Cardiac septum (tissue), 1 donor: Measurements from ENCODE around the gene C1QTNF9B. TPM values are rescaled to one million over a fixed set of nuclear protein-coding genes. Genes with fewer than 3 reads are reported as not detected.
"Not testable (repeated sequence)": the region's sequence is repeated elsewhere in the genome, so short reads cannot be mapped to it uniquely, and the experiment has no call there.

ENCODE experiments used
- DNase-seq: peaks from one replicate; pipeline ENCODE4 v3.0.0-alpha.2; 2020; ENCODE audit warnings: low spot score
- intact Hi-C: fragments of 100-400 bp; cut with DNase I; formaldehyde crosslinking; loops from one replicate; pipeline ENCODE4 v1.14.0; 2022
- total RNA-seq: library from RNA; stranded (reverse); fragmentation: NEBNext Ultra II Directional; extraction: Animal tissue kit (Norgen Biotek cat#: 25700); gene quantifications from one replicate; pipeline ENCODE4 v1.2.1, GENCODE V29; 2021
- donor health status: DM: no; HTN: no; CAD: no.

Gene C1QTNF9B
- total RNA-seq, 1 donor from 2014 or later: 0.48 TPM

DNA sequence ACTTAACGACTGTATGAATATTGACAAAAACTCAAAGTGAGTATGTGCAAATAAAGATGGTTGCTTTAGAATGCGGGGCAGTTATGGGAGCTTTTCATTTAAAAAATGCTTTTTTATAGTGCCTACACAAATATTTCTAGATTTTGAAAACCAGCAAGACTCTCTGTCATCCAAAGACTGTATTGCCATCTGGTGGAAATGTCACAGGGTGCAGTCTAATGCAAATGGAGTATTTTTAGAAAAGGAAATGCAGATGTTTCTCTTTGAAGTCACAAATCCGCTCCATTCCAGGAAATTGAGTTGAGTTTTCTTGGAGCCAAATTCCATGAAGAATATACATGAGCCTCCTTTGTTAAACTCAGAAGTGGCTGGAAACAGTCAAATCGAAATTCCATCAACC is 2.3 kb upstream of the C1QTNF9B start:
- intact Hi-C loops: no loop called here
- no peak for DNase-seq

DNA sequence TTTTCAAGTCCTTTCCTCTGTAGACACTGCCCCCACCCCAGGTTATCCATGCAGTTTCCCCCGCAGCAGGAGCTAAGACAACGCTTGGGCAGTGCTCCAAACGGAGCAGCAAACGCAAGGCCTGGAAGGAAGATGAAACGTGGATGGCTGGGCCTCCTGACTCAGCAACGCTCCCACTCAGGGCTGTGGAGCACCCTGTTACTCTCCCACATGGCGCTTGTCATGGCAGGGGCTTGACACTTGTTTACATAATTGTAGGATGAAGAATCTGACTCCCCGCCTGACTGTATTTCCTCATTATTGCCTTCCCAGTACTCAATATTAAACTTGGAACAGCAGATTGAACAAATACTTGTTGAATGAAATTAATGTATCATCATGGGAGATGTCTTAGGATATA is 799 bp upstream of the C1QTNF9B start:
- intact Hi-C loops: no loop called here
- no peak for DNase-seq

DNA sequence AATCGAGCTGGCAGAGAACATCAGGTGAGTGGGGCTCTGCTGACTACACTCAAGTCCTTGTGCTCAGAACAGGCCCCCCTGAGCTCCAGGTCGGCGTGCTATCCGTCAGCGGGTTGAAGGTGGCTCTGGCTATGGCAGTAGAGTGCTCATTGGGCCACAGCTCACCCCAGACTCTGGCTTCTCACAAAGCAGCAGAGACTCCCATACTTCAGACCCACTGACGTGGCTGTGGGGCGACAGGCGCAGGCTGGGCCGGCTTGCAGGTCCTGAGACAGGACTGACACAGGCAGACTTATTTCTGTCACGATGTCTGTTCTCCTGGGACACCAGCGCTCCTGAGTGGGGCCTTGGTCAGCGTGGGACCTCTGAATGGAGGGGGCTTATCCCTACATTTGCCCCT is 2.6 kb downstream of the C1QTNF9B start:
- intact Hi-C loops: not testable (repeated sequence)

DNA sequence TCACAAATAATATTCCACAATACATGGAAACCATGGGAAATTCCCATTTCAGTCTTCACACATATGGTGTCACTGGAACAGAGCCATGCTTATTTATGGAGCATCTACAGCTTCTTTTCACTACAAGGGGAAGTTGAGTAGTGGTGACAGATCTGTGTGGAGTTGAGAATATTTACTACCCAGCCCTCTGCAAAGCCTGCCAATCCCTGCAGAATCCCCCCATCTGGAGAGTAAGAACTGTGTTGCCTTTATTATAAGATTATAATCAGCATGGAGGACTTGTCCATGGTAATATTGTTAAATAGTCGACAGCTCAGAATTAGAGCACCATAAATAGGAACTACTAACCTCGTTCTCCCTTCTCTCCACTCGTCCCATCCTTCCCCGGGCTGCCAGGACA is 3.5 kb downstream of the C1QTNF9B start:
- intact Hi-C loops: not testable (repeated sequence)

More for the DNA sequence above, 2.6 kb downstream of the C1QTNF9B start:
- not testable (repeated sequence) for DNase-seq

DNA sequence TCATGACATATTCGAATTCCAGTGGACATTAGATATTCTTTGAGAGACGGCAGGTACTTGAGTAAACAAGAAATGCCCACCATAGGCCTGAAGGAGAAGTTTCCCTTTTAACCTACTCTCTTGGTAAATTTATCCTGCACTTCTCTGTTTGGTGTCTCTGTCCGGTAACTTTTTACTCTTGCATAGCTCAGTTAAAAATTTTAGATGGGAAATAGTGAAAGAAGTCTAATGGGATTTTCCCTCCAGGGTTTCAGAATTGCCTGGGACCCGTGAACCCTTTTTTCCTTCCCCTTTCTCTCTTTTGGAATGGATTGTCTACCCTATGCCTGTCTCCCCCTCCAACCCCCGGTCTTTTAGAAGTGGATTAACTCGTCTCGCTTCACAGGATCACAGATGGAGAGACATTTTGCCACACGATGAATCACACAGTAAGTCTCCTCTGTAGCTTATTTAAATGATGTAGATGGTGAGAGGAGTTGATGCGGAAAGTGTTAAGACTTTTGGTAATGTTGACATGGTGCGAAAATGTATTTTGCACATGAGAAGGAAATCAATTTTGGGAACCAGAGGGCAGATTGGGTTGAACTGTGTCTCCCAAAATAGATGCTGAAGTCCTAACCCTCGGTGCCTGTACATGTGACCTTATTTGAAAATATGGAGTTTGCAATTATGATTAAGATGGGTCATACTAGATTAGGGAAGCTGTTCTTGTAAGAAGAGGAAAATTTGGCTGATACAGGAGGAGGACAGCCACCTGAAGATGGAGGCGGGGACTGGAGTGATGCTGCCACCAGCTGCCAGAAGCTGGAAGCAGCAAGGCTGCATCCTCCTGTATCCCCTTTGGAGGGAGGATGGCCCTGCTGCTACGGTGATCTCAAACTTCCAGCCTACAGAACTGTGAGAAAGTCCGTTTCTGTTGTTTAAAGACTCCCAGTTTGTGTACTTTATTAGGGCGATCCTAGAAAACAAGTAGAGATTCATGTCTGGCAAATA is 7.4 kb downstream of the C1QTNF9B start:
- no peak for DNase-seq
- intact Hi-C loops: loop anchor here (5.0 kb wide), 1 partner anchor 423 kb away; no protein-coding TSS in a partner anchor

More for the DNA sequence above, 3.5 kb downstream of the C1QTNF9B start:
- not testable (repeated sequence) for DNase-seq

DNA sequence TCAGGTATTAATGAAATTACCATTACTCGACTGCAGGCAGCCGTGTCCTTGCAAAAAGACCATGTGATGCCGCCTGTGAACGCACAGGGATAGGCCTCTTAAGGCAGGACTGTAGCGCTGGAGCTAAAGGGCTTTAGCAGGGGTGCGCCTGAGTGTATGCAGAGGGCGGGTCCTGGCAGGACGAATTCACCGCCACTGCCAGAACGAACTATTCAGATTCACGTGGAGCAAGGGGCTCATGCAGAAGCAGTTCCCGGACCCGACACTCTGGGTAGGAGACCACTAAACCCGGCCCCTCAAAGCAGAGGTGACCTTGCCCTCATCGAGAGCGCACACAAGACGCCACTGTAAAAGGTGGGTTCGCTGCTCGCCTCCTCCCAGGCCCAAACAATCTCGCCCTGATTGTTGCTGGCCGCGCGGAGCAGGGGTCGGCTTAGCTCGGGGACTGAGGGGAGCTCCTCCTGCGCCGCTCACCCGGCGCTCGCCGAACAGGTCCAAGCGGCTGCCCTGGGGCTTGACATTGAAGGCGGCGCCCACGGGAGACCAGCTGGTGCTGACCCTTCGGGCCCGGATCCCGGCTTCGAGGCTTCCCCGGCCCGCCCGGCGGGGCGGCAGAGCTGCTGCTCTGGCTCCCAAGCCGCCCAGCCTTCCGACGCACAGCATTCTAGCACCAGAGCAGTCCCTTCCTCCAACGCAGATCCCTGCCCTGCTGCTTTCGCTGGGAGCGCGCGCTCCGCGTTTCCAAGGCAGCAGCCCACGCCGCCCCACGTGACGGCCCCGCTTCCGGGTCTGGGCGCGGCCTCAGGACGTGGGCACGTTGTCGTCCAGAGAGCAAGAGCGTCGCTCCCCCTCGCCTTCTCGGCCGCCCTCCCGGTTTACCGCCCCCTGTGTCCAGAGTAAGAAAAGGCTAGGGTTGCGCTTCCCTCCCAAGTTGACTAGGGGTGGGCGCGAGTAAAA is 8.4 kb downstream of the C1QTNF9B start, which contains the start of gene MIPEP:
Gene MIPEP, minus strand, starts transcription at position 743 of the 957 bp plus-strand sequence. Its CDS starts 80 bp downstream, at position 663.
- intact Hi-C loops: loop anchor here (5.0 kb wide), 1 partner anchor 422 kb away; no protein-coding TSS in a partner anchor
- DNase-seq: peak; percentile 95

DNA sequence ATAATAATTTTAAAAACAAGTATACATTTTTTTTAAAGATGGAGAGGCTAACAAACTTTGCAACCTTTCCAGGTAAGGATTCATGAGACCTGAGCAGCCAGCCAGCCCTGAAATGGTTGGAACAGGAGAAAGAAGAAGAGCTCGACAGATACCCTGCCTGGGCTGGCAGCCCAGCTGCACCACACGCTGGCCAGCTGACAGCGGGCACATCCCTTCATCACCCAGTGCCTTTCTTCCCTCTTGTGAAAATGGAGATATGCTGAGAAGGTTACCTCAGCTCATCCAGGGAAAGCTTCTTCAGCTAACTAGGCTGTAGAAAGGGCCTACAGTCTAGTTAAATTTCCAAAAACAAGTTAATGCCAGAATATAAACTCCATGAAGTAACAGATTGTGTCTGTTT is 12.9 kb downstream of the C1QTNF9B start:
- intact Hi-C loops, DNase-seq: not testable (repeated sequence)

DNA sequence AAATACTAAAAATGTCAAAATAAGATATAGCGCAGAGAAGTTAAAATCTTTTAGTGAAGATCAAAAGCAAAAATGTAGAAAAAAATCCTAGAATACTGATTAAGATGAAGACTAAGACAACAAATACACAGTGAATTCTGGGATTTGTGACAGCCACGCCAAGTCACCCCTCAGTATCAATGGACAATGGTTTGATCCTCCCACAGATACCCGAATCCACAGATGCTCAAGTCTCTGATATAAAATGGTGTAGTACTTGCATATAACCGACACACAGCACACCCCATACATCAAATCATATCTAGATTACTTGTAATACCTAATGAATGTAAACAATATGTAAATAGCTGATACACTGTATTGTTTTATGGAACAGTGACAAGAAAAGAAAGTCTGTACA is 14.0 kb downstream of the C1QTNF9B start:
- intact Hi-C loops: no loop called here

DNA sequence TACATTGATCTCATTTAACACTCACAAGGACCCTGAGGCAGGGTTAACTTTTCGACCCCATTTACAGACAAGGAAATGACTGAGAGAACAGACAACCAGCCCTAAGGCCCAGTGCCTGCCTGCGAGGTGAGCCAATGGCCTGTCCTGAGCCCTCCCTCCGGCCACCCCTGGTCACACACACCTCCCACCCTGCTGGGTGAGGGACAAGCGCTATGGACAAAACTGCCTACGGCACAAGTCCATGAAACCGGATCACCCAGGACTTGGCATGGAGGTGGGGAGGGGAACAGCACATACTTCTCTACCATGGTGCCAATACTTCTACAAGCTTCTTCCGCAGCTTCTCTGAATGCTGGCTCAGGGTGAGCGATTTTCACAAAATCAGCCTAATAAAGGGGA is 15.9 kb downstream of the C1QTNF9B start:
- intact Hi-C loops, DNase-seq: not testable (repeated sequence)

More for the DNA sequence above, 14.0 kb downstream of the C1QTNF9B start:
- no peak for DNase-seq

DNA sequence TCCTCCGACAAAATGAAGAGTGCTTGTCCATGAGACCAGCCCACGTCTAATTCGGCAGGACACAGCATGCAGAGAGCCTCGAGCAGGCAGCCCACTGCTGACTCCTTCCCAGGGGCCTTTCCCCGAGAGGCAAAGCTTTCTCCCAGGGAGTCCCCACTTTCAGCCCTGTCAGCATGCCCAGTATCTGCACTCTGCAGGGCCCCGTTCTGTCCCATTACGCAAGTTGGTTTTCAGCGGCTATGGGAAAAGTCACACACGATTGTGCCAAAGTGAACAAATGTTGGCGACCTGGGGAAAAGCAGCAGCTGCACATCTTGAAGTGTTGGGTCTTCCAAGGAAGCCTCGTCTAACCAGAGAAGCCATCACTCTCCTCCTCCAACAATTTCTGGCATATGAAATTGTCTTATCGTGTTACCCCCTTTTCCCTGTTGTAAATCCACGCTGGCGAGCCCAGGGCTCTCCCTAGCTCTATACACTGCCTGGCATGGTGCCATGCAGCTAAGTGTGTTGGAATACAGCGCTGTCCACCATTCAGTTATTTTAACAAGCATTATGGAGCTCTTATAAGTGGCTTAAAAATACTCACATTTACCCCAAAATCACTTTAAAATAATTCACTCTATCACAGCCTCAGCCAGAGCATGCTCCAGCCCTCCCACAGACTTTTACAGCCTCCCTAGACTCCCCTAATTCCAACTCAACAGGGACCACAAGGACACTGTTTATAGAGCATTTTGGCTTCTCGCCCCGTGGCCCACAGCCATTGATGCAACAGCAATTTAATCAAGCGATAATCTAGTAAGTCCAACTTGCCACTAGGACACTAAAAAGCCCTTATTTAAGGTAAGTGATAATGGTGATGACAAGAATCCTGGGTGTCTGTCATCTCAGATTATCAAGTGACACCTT is 16.6 kb downstream of the C1QTNF9B start:
- DNase-seq, intact Hi-C loops: not testable (repeated sequence)

DNA sequence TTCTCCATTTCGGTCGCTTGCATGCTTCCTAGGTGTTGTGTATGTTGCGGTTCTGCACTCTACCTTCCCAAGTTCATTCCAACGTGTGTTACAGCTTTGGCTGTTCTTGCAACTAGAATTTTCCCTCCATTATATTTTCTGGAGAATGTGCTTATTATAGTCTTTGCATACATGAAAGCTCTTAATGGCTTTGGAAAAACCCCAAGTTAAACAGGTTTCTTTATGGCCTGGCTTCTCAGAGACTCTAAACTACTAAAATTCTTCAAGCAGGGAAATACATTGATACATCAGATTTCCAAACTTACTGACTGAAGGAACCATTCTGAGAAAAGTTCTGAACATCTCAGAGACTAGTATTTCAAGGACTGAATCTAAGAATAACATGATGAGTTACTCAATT is 20.0 kb downstream of the C1QTNF9B start:
- intact Hi-C loops: no loop called here

DNA sequence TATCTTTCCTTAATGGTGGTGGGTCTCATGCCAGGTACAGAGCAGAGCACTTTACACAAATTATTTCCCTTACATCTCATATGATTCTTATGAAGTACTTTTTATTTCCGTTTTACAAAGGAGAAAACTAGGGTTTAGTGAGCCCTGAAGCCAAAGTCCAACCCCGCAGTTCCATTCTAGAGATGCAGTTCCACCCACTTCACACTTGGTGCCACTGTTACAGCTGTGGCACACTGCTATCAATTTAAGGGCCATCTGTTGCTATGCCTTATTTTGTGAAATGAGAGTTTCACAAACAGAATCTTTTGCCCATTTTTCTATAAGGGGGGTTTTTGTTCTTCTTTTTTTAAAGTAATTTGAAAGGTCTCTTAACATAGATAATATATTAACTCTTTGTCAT is 21.0 kb downstream of the C1QTNF9B start:
- no peak for DNase-seq
- intact Hi-C loops: no loop called here

More for the DNA sequence above, 20.0 kb downstream of the C1QTNF9B start:
- DNase-seq: no peak

DNA sequence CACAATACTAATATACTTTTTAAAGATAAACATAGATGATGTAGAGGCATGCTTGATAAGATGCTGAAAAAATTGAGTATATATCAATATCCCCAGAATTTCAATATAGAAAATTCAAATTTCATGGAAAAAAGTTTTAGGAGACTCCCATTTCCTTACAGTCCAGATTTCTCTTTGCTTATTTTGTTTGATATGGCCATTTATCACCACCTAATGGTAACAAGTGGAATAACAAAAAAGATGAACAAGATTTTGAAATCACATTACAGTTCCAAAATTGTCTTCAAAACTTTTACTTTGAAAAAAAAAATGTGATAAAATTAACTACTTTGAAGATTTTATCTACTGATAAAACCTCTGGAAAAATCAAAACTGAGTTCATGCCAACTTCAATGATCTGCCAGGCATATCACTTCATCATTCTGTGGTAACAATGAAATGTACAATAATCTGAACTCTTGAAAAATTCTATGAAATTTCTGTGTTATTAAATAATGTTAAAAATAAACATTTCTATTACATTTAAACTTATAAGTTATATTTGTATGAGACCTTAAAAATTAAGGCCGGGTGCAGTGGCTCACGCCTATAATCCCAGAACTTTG is 25.6 kb downstream of the C1QTNF9B start:
- DNase-seq: no peak
- intact Hi-C loops: loop anchor here (2.0 to 5.0 kb wide), 2 partner anchors 164 to 405 kb away; no protein-coding TSS in a partner anchor

DNA sequence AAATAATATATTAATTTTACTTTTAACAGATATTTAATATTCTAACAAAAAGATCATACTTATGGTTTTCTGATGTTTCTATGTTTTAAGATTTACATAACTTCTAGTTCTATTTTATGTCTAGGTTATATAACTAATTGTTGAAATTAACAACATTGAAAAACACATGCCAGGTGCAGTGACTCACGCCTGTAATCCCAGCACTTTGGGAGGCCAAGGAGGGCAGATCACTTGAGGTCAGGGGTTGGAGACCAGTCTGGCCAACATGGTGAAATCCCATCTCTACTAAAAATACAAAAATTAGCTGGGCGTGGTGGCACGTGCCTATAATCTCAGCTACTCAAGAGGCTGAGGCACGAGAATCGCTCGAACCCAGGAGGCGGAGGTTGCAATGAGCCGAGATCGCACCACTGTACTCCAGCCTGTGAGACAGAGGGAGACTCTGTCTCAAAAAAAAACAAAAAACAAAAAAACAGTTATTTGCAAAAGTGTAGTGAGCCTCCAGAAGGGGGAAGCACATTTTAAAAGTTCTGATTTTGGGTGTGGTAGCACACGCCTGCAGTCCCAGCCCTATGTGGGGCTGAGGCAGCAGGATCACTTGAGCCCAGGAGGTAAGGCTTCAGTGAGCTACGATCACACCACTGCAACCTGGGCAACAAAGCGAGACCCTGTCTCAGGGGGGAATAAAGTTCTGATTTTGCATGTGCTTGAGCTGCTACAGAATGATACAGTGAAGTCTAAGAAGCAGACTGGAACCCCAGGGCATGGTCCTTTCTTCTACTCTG is 26.8 kb downstream of the C1QTNF9B start:
- intact Hi-C loops: loop anchor here (2.0 to 5.0 kb wide), 2 partner anchors 163 to 404 kb away; no protein-coding TSS in a partner anchor
- no peak for DNase-seq

DNA sequence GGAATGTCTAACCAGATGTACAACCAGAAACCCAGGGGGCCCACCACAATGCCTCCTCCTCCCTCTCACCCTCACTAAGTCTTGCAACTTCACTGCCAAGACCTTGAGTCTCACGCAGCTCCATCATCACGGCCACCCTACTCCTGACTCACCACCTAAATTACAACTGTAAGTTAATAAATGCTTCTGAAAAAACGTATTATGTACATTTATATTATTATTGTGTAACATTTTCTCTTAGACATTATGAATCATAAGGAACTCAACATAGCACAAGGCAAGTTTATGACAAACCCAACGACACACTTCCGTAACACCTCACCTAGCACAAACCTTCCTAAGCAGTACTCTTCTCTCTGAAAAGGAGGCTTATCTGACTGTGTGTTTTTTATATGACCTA is 28.8 kb downstream of the C1QTNF9B start:
- DNase-seq: no peak
- intact Hi-C loops: no loop called here

DNA sequence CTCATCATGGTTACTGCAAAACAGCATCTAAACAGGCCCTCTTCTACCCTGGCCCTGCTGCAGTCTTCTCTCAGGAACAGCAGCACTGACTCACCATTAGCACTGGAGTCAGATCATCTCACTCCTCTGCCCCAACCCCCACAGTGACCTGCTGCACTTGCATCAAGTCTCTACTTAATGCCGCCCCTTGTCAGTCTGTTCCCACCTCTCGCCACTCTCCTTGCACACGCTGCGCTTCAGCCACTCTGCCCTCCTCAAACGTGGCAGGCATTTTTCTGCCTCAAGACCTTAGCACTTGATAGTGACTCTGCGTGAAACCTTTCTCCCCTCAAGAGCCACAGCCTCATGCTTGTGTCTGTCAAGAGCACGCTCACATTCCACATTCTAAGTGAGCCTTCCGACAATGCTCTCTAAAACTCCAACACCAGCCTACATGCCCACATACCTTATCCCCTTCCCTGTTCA is 30.2 kb downstream of the C1QTNF9B start:
- DNase-seq: no peak
- intact Hi-C loops: no loop called here

DNA sequence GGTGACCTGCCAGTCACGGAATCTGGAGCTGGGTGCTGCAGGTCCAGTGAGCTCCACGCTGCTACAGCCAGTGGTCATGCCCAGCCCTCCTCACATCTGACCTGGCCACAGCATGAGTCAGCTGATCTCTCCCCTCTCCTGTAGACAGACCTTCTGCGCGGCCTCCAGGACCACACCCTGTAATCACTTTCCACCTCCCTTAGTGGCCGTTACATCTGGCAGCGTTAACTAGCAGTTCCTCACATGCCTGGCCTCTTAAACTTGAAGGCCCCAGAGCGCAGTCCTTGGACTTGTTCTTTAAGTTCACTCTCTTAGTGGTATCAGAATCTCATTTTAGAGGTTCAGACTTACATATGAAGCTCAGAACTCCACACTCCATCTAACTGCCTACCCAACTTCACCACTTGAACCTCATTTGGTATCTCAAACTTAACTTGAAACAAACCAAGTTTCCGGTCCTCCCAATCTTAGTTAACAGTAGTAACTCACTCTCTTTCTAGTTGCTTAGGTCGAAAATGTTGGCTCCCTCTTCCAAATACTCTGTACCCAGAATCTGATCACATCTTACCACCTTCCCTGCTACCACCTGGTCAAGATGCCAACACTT is 30.8 kb downstream of the C1QTNF9B start:
- intact Hi-C loops: no loop called here
- DNase-seq: no peak
